ENCODE data around the gene WNT4.

- TF ChIP-seq CTCF (IDR thresholded peaks at IDR 0.05 in 4 of 5, conservative IDR thresholded peaks at IDR 0.05 in 1 of 5) (no peak), POLR2A (IDR thresholded peaks at IDR 0.05) (no peak)
Measured at GRCh38 chr1:22163564-22163963, 20.7 kb upstream of the WNT4 start.

Measured in gastrocnemius medialis (tissue), 4 donors.